Measurements from ENCODE around the gene LSM11.
A peak's percentile ranks its signal among the peaks of the same experiment; 100 is the strongest.
"Not testable (repeated sequence)": the region's sequence is repeated elsewhere in the genome, so short reads cannot be mapped to it uniquely, and the experiment has no call there.

LSM11 gene

GRCh38 chr5:157743163-157744050, at the start of gene LSM11:
LSM11 (plus strand) TSS chr5:157743712; CDS start chr5:157743751, 39 bp downstream.
- DNase-seq: peak; percentile 69 to 80

GRCh38 chr5:157693816-157694215, 49.7 kb upstream of the LSM11 start:
- not testable (repeated sequence) for DNase-seq

- DNase-seq: not testable (repeated sequence)
These were observed 47.4 kb upstream of the LSM11 start for GRCh38 chr5:157696154-157696553.

- DNase-seq: not testable (repeated sequence)
These were observed 44.8 kb upstream of the LSM11 start for GRCh38 chr5:157698674-157699073.

GRCh38 chr5:157703736-157704135, 39.8 kb upstream of the LSM11 start:
- no peak for DNase-seq

- DNase-seq: no peak
These were observed 34.6 kb upstream of the LSM11 start for GRCh38 chr5:157708866-157709265.

GRCh38 chr5:157709346-157709745, 34.2 kb upstream of the LSM11 start:
- DNase-seq: no peak

- no peak for DNase-seq
These were observed 33.1 kb upstream of the LSM11 start for GRCh38 chr5:157710431-157710830.

GRCh38 chr5:157710882-157711281, 32.6 kb upstream of the LSM11 start:
- no peak for DNase-seq

GRCh38 chr5:157713830-157714595, 29.5 kb upstream of the LSM11 start:
- no peak for DNase-seq

GRCh38 chr5:157714596-157714864, 29.0 kb upstream of the LSM11 start:
- DNase-seq: no peak

GRCh38 chr5:157718519-157718918, 25.0 kb upstream of the LSM11 start:
- DNase-seq: peak in 1 of 2 experiments; percentile 36

- DNase-seq: no peak
These were observed 24.3 kb upstream of the LSM11 start for GRCh38 chr5:157719245-157719644.

- peak in 1 of 2 experiments; percentile 25 for DNase-seq
These were observed 22.4 kb upstream of the LSM11 start for GRCh38 chr5:157721159-157721558.

- not testable (repeated sequence) for DNase-seq
These were observed 20.6 kb upstream of the LSM11 start for GRCh38 chr5:157722895-157723294.

- not testable (repeated sequence) for DNase-seq
These were observed 16.9 kb upstream of the LSM11 start for GRCh38 chr5:157726607-157727006.

GRCh38 chr5:157727858-157728257, 15.7 kb upstream of the LSM11 start:
- not testable (repeated sequence) for DNase-seq

- no peak for DNase-seq
These were observed 13.7 kb upstream of the LSM11 start for GRCh38 chr5:157729858-157730257.

- no peak for DNase-seq
These were observed 12.6 kb upstream of the LSM11 start for GRCh38 chr5:157730900-157731271.

GRCh38 chr5:157731272-157732129, 12.0 kb upstream of the LSM11 start, which contains the start of gene THG1L:
THG1L (plus strand) TSS chr5:157731420; CDS start chr5:157731441, 21 bp downstream.
- DNase-seq: peak; percentile 91 to 96

GRCh38 chr5:157732130-157732514, 11.4 kb upstream of the LSM11 start:
- DNase-seq: no peak

- DNase-seq: no peak
These were observed 10.8 kb upstream of the LSM11 start for GRCh38 chr5:157732596-157733262.
